Activated CD4-positive, alpha-beta T cell treated with anti-CD3 and anti-CD28 coated beads, Interleukin-2, amount 10 ng/mL, durations not matched to agents 7 days and 5 days (primary cell): ENCODE measurements around the gene MBNL3. TPM values are rescaled to one million over a fixed set of nuclear protein-coding genes. Genes with fewer than 3 reads are reported as not detected.

Source experiments
- CTCF ChIA-PET: fragments of 350-600 bp; sonication (Branson Sonifier 250); formaldehyde crosslinking; loops from one replicate; lab custom pipeline; 2021; ENCODE audit warnings: antibody characterized with exemption; lab: Charles Lee
- POLR2A ChIA-PET: fragments of 350-600 bp; sonication (Branson Sonifier 250); formaldehyde crosslinking; loops from one replicate; lab custom pipeline; 2021; ENCODE audit warnings: antibody characterized with exemption; lab: Charles Lee
- DNase-seq: peaks from one replicate; pipeline ENCODE4 v3.0.0-alpha.2; 2020
- H3K27ac Mint-ChIP-seq: one replicate; pipeline ENCODE4 v1.8.0; 2021; ENCODE audit warnings: mild to moderate bottlenecking, moderate library complexity, mixed read lengths
- H3K27me3 Mint-ChIP-seq: one replicate; pipeline ENCODE4 v1.8.0; 2021; ENCODE audit warnings: mixed read lengths
- H3K36me3 Mint-ChIP-seq: one replicate; pipeline ENCODE4 v1.8.0; 2021; ENCODE audit warnings: low read depth, mixed read lengths
- H3K4me1 Mint-ChIP-seq: one replicate; pipeline ENCODE4 v1.8.0; 2021; ENCODE audit warnings: mixed read lengths
- H3K4me3 Mint-ChIP-seq: one replicate; pipeline ENCODE4 v1.8.0; 2021; ENCODE audit warnings: mild to moderate bottlenecking, moderate library complexity, mixed read lengths
- H3K9me3 Mint-ChIP-seq: one replicate; pipeline ENCODE4 v1.8.0; 2021; ENCODE audit warnings: mixed read lengths
- total RNA-seq, 2 experiments: library from RNA; stranded (reverse); gene quantifications; one replicate each; pipeline ENCODE4 v1.2.3, GENCODE V29; 2021

Gene MBNL3
- total RNA-seq, 2 experiments from 2014 or later: 33.7 to 50.4 TPM

DNA sequence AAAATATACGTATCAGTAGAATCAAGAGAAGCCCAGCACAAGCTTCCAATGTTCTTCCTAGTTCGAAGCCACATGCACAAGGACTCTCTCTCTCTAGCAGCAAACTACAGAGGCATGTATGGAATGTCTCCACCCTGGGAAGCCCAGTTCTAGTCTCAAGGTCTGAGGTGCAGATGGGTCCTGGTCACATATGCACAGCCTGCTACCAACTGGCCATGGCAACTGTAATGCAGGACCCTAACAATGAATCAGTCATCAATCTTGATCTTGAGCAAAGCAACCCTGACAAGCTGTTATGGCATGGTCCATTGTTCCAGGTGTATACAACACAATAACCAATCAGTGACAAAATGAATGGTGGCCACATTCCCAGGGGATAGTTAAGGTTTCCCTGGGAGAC lies 55.8 kb downstream of the MBNL3 start:
- POLR2A ChIA-PET: no interaction called here
- H3K27ac Mint-ChIP-seq: no peak overlapping the region
- H3K36me3 Mint-ChIP-seq: peaks cover 5% of the 10 kb centered on the region
- H3K9me3 Mint-ChIP-seq: no peaks in the 10 kb centered on the region
- CTCF ChIA-PET: no interaction called here
- H3K27me3 Mint-ChIP-seq: no peaks in the 10 kb centered on the region
- no peak overlapping the region for H3K4me3 Mint-ChIP-seq
- DNase-seq: no peak
- H3K4me1 Mint-ChIP-seq: no peaks in the 10 kb centered on the region

DNA sequence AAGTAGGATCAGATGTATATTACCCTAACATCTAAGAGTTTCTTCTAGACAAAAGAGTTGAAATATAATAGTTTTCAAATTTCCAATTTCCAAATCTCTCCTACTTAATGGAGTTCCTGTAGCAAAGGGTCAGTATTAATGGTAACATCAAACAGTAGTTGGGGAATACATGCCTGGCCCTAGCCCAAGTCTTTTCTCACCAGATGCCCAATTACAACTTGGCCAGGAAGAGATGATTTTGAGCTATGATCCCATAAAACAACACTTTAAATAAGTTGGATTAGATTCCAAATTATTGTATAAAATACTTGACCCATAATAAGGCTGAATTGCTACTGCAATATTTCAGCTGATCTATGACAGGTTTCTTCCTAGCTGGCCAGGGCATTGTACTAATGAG lies 59.9 kb downstream of the MBNL3 start:
- Mint-ChIP-seq H3K4me3 (no peak overlapping the region), H3K27ac (no peak overlapping the region), H3K36me3 (no peaks in the 10 kb centered on the region), H3K27me3 (no peaks in the 10 kb centered on the region), H3K4me1 (peaks cover 5% of the 10 kb centered on the region), H3K9me3 (no peaks in the 10 kb centered on the region)
- ChIA-PET CTCF (no interaction called here), POLR2A (no interaction called here)
- DNase-seq: no peak

DNA sequence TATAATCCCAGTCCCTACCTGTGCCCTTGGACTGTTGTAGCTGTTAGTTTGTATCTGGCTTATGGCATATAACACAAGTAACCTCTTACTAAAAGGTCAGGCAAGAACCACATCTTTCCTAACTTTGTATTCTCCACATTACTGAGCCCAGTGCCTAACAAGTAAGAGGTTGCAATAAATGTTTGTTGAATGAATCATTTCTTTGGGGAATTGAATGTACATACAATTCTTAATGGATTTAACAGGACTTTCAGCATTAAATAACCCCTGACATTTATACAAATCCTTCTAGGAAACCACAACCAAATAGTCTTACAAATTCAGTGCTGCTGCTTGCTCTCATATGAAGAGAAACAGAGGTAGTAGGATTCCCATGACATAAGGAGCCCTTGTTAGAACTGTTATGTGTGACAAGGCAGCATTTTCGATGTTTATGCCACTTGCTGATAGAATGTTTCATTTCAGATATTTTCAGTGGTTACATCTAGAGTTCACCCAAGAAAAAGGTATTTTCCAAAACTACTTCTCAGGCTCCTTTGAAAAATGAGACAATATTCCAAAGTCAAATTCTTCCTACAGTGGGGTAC lies 62.0 kb downstream of the MBNL3 start:
- Mint-ChIP-seq H3K27me3 (no peaks in the 10 kb centered on the region), H3K27ac (no peak overlapping the region)
- CTCF ChIA-PET: no interaction called here

GRCh38 chrX:132425744-132426318 lies 63.0 kb downstream of the MBNL3 start:
- H3K27ac Mint-ChIP-seq: no peak overlapping the region
- ChIA-PET CTCF (interaction anchor here (1.5 kb wide), 1 partner anchor 31 kb away, joined by 3 read pairs; no protein-coding TSS in a partner anchor), POLR2A (no interaction called here)
- H3K4me3 Mint-ChIP-seq: no peak overlapping the region
- no peaks in the 10 kb centered on the region for H3K27me3 Mint-ChIP-seq
- H3K9me3 Mint-ChIP-seq: no peaks in the 10 kb centered on the region
- H3K4me1 Mint-ChIP-seq: peaks cover 5% of the 10 kb centered on the region
- no peak for DNase-seq
- H3K36me3 Mint-ChIP-seq: no peaks in the 10 kb centered on the region

More for the DNA sequence above, 62.0 kb downstream of the MBNL3 start:
- no peaks in the 10 kb centered on the region for H3K9me3 Mint-ChIP-seq
- peaks cover 5% of the 10 kb centered on the region for H3K4me1 Mint-ChIP-seq
- POLR2A ChIA-PET: no interaction called here
- H3K4me3 Mint-ChIP-seq: no peak overlapping the region
- no peak for DNase-seq
- no peaks in the 10 kb centered on the region for H3K36me3 Mint-ChIP-seq

GRCh38 chrX:132423323-132423722 lies 65.5 kb downstream of the MBNL3 start:
- Mint-ChIP-seq H3K4me3 (no peak overlapping the region), H3K36me3 (peaks cover 4% of the 10 kb centered on the region), H3K27ac (no peak overlapping the region), H3K4me1 (peaks cover 5% of the 10 kb centered on the region), H3K27me3 (no peaks in the 10 kb centered on the region), H3K9me3 (no peaks in the 10 kb centered on the region)
- ChIA-PET CTCF (no interaction called here), POLR2A (no interaction called here)
- DNase-seq: no peak

GRCh38 chrX:132415012-132415411 lies 73.8 kb downstream of the MBNL3 start:
- Mint-ChIP-seq H3K27me3 (no peaks in the 10 kb centered on the region), H3K36me3 (peaks cover 2% of the 10 kb centered on the region), H3K27ac (no peak overlapping the region), H3K9me3 (no peaks in the 10 kb centered on the region), H3K4me3 (no peak overlapping the region), H3K4me1 (no peaks in the 10 kb centered on the region)
- CTCF ChIA-PET: no interaction called here
- no peak for DNase-seq
- POLR2A ChIA-PET: no interaction called here

DNA sequence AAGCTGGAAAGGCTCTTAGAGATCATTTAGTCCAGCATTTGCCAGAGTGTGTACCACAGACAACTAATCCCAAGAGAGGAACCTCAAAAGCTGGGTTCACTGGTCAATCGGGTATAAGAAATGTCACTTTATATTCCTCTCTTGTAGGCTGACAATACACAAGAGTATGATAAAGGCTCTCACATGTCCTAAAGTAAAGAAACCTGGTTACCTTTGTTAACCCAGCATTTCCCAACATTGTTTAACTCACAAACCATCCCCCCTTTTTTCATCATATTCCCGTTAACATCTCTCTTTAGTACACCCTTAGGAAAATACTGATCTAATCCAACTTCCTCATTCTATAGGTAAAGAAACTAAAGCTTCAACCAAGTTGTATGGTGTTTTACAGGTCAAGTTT lies 74.4 kb downstream of the MBNL3 start:
- no peaks in the 10 kb centered on the region for H3K27me3 Mint-ChIP-seq
- ChIA-PET CTCF (no interaction called here), POLR2A (no interaction called here)
- no peak overlapping the region for H3K27ac Mint-ChIP-seq
- H3K36me3 Mint-ChIP-seq: no peaks in the 10 kb centered on the region
- H3K4me3 Mint-ChIP-seq: no peak overlapping the region
- no peak for DNase-seq
- H3K9me3 Mint-ChIP-seq: no peaks in the 10 kb centered on the region
- H3K4me1 Mint-ChIP-seq: no peaks in the 10 kb centered on the region

DNA sequence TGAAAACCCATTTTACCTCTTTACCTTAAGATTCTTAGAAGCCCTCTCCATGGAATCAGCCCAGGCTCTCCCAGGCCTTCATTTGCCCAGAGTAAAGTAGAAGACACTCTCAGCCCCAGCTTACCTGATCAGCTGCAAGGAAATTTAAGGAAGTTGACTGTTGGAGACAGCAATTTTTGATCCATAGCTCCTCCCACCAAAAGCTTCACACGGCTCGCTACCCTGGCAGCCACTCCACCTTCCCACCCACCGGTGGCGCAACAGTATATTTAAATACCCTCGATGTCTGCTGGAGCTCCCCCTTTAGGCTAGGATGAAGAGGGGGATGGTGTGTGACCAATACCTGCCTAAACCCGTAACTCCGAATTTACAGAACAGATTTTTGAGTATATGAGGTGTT lies 75.4 kb downstream of the MBNL3 start:
- no peaks in the 10 kb centered on the region for H3K4me1 Mint-ChIP-seq
- POLR2A ChIA-PET: no interaction called here
- no peak overlapping the region for H3K27ac Mint-ChIP-seq
- no peaks in the 10 kb centered on the region for H3K27me3 Mint-ChIP-seq
- no peaks in the 10 kb centered on the region for H3K9me3 Mint-ChIP-seq
- CTCF ChIA-PET: interaction anchor here (1.5 kb wide), 1 partner anchor 49 kb away, joined by 3 read pairs; no protein-coding TSS in a partner anchor
- H3K36me3 Mint-ChIP-seq: no peaks in the 10 kb centered on the region
- DNase-seq: no peak
- H3K4me3 Mint-ChIP-seq: no peak overlapping the region

DNA sequence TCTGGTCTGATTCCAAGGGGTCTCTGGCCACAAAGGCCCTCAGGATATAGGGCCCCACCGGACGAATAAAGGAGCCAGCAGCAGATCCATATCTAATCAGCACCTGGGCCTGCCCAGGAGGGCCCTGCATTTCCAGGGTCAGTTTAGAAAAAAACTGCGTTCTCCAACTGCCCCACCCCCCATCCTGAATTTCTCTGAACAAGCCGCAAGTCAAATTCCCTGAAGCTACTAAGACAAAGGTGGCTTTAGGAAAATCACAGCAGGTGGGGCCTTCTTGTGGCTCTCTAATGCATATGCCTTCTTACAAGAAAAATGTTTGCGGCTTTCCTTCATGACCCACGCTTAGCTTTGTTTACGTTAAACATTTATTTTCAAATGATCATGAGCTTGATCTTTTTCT lies 76.6 kb downstream of the MBNL3 start:
- no peaks in the 10 kb centered on the region for H3K9me3 Mint-ChIP-seq
- no peaks in the 10 kb centered on the region for H3K27me3 Mint-ChIP-seq
- no peaks in the 10 kb centered on the region for H3K4me1 Mint-ChIP-seq
- no peak overlapping the region for H3K27ac Mint-ChIP-seq
- H3K36me3 Mint-ChIP-seq: no peaks in the 10 kb centered on the region
- no peak for DNase-seq
- ChIA-PET POLR2A (no interaction called here), CTCF (interaction anchor here (0.8 to 1.5 kb wide), 4 partner anchors 9 to 51 kb away, joined by 3 read pairs; no protein-coding TSS in a partner anchor)
- no peak overlapping the region for H3K4me3 Mint-ChIP-seq

- POLR2A ChIA-PET: no interaction called here
- CTCF ChIA-PET: interaction anchor here (1.5 kb wide), 1 partner anchor 8 kb away, joined by 3 read pairs; no protein-coding TSS in a partner anchor
- Mint-ChIP-seq H3K9me3 (no peaks in the 10 kb centered on the region), H3K27ac (no peak overlapping the region), H3K27me3 (no peaks in the 10 kb centered on the region), H3K4me1 (no peaks in the 10 kb centered on the region), H3K36me3 (no peaks in the 10 kb centered on the region), H3K4me3 (no peak overlapping the region)
- DNase-seq: no peak
These were observed 77.4 kb downstream of the MBNL3 start for GRCh38 chrX:132411310-132411977.

GRCh38 chrX:132409780-132410556 lies 78.9 kb downstream of the MBNL3 start:
- ChIA-PET POLR2A (no interaction called here), CTCF (no interaction called here)
- no peaks in the 10 kb centered on the region for H3K27me3 Mint-ChIP-seq
- H3K36me3 Mint-ChIP-seq: peaks cover 3% of the 10 kb centered on the region
- no peak for DNase-seq
- no peak overlapping the region for H3K4me3 Mint-ChIP-seq
- no peaks in the 10 kb centered on the region for H3K4me1 Mint-ChIP-seq
- H3K9me3 Mint-ChIP-seq: no peaks in the 10 kb centered on the region
- H3K27ac Mint-ChIP-seq: no peak overlapping the region

GRCh38 chrX:132407691-132408090 lies 81.1 kb downstream of the MBNL3 start:
- DNase-seq: no peak
- no peaks in the 10 kb centered on the region for H3K27me3 Mint-ChIP-seq
- ChIA-PET CTCF (no interaction called here), POLR2A (no interaction called here)
- H3K27ac Mint-ChIP-seq: no peak overlapping the region
- peaks cover 3% of the 10 kb centered on the region for H3K36me3 Mint-ChIP-seq
- H3K9me3 Mint-ChIP-seq: no peaks in the 10 kb centered on the region
- H3K4me1 Mint-ChIP-seq: no peaks in the 10 kb centered on the region
- no peak overlapping the region for H3K4me3 Mint-ChIP-seq

DNA sequence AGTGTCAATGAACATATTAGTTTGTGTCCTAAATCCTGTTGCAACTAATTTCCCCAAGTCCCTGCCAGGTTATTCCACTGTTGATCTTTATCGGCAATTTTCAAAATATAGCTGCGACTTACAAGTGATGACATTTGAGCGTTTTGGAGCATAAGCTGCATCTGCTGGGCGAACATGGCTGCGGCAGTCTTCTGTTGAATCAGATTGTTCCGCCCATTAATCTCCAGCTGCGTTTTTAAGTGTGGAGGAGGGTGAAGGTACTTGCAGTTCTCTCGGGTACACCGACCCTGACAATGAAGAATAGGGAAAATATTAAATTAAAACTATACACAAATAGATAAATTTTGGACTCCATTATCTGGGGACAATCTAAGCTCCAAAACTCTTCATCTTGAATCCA lies 82.7 kb downstream of the MBNL3 start:
- no peaks in the 10 kb centered on the region for H3K4me1 Mint-ChIP-seq

More for the DNA sequence above, 82.7 kb downstream of the MBNL3 start:
- H3K4me3 Mint-ChIP-seq: no peak overlapping the region
- H3K9me3 Mint-ChIP-seq: no peaks in the 10 kb centered on the region
- ChIA-PET POLR2A (no interaction called here), CTCF (no interaction called here)
- H3K36me3 Mint-ChIP-seq: peaks cover 3% of the 10 kb centered on the region
- H3K27ac Mint-ChIP-seq: no peak overlapping the region
- DNase-seq: no peak
- no peaks in the 10 kb centered on the region for H3K27me3 Mint-ChIP-seq
